CD4-positive, alpha-beta T cell treated with Interferon alpha-2 for 1 hour (primary cell): ENCODE results near the gene FAM13C.

Experiments
- DNase-seq, 2 donors: peaks; one replicate each; pipeline ENCODE4 v3.0.0-alpha.2; 2020 to 2022

Gene FAM13C

DNA sequence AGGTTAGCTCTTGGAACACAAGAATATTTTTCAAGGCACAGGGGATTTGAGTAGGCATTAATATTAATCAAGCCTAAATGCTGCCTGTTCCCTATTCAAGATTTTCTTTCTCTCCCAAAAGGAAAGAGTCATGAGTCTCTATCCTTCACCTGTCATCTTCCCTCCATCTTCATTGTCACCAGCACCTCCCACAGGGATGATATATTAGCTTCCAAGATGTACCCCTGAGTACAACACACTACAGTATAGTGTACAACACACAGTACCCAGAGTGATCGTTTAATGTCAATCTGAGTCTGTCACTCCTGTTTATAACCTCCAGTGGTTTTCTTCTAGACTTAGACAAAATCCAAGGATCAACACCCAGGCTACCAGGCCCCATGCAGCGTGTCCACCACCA, 50.1 kb downstream of the FAM13C start:
- no peak for DNase-seq

GRCh38 chr10:59311025-59311424, 51.3 kb downstream of the FAM13C start:
- no peak for DNase-seq

- no peak for DNase-seq
These were observed 51.9 kb downstream of the FAM13C start for GRCh38 chr10:59310324-59310914.

DNA sequence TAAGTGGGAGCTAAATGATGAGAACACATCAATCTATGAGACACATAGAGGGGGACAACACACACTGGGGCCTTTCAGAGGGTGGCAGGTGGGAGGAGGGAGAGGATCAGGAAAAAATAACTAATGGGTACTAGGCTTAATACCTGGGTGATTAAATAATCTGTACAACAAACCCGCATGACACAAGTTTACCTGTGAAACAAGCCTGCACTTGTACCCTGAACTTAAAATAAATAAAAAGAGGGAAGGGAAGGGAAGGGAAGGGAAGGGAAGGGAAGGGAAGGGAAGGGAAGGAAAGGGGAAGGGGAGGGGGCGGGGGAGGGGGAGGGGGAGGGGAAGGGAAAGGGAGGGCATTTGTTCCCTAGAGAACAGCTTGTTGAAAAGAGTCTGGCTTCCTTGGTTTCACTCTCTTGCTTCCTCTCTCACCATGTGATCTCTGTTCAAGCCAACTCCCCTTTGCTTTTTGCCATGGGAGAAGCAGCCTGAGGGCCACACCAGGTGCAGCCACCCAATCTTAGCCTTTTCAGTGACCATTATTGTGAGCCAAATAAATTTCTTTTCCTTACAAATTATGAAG, 57.7 kb downstream of the FAM13C start:
- DNase-seq: no peak

- DNase-seq: no peak
These were observed 59.3 kb downstream of the FAM13C start for GRCh38 chr10:59303018-59303417.

- DNase-seq: no peak
These were observed 60.0 kb downstream of the FAM13C start for GRCh38 chr10:59302381-59302780.

- DNase-seq: no peak
These were observed 61.1 kb downstream of the FAM13C start for GRCh38 chr10:59301067-59301754.

GRCh38 chr10:59300386-59300785, 62.0 kb downstream of the FAM13C start:
- no peak for DNase-seq

GRCh38 chr10:59299933-59300332, 62.4 kb downstream of the FAM13C start:
- DNase-seq: no peak

DNA sequence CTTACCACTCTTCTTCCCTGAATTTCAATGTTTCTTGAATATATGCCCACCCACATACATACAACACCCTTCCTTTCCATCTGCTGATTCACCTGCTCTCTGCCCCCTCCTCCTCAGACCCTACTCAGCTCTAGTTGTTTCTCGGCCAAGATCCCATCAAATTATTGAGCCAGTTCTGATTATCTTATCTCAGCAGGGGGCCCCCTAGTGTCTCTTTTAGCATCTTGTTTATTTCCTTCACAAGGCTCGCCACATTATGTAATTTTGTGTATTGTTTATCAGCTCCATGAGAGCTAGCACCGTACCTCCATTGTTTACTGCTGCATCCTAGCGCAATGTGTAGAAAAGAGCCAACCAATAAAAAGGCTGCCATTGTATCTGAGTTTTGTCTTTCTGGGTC, 71.9 kb downstream of the FAM13C start:
- DNase-seq: no peak

- no peak for DNase-seq
These were observed 72.5 kb downstream of the FAM13C start for GRCh38 chr10:59289853-59290252.

DNA sequence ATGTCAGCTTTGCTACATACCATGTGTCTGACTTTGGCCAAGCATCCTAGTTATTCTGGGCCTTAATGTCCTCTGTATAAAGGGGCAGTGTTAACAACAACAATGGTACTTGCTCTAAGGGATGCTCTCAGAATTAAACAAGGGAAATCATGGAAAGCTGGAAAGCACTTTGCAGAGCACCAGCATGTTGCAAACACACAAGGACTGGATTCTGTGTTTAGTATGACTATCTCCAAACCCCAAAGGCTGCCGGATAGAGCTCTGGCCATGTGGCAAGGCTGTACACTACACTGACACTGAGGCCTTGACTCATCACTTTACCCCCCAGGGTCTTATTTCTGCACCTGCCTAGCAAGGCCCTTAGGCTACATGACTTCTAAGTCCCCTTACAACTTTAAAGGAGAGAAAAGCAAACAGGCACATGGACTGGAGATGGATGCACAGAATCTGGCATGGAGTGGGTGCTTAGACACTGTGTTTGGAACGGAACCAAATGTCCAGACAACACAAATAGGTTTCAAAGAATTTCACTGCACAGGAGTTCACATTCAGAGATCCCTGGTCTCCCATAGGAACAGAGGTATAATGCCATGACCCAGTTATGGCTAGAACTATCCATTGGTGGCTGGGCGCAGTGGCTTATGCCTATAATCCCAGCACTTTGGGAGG, 74.6 kb downstream of the FAM13C start:
- no peak for DNase-seq

GRCh38 chr10:59285848-59286247, 76.5 kb downstream of the FAM13C start:
- DNase-seq: no peak

GRCh38 chr10:59285073-59285472, 77.3 kb downstream of the FAM13C start:
- DNase-seq: no peak

- no peak for DNase-seq
These were observed 78.0 kb downstream of the FAM13C start for GRCh38 chr10:59284118-59284975.

DNA sequence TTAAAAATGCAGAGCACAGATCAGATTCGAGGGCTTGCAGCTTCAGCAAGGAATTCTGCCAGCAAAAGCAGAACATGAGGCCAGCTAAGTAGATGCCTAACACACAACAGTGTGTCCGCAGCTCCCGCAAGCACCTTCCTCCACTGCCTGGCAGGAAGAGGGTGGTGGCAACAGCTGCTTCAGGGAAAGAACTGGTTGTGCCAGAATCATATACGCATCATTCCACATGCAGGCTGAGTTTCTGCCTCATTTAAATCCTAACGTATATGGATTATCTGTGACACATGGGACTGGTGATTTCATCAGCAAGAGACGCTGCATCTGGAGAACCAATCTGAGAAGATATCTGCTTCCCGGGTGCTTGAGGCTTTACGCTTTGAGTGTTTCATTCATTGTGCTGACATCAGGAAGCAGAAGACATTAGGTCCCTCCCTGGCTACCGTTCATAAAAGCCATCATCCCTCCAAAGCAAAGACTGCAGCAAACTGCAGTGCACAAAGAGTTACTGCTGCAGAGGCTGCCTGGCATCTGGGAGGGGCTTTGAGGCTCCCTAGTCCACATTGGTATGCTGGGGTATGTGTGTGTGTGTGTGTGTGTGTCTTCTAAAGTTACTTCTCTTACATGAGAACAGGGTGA, 78.8 kb downstream of the FAM13C start:
- no peak for DNase-seq

DNA sequence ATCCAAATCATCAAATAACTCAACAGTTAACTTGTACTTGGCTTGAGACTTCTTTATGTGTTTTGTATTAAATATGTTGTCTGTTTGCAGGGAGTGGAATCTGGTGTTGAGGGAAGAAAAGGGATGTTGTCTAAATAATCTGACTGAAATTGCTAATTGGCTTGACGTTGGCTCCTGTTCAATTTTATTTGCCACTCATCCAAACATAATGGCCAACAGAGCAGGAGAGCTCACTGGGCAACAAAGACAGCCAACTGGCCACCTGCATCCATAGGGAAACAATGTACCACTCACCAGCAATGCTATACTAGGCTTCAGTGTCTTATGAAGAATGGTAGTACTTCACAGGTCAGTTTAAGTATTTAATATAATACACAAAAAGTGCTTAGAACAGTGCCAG, 80.5 kb downstream of the FAM13C start:
- DNase-seq: no peak

- no peak for DNase-seq
These were observed 82.3 kb downstream of the FAM13C start for GRCh38 chr10:59279991-59280505.

- no peak for DNase-seq
These were observed 82.9 kb downstream of the FAM13C start for GRCh38 chr10:59279476-59279875.

DNA sequence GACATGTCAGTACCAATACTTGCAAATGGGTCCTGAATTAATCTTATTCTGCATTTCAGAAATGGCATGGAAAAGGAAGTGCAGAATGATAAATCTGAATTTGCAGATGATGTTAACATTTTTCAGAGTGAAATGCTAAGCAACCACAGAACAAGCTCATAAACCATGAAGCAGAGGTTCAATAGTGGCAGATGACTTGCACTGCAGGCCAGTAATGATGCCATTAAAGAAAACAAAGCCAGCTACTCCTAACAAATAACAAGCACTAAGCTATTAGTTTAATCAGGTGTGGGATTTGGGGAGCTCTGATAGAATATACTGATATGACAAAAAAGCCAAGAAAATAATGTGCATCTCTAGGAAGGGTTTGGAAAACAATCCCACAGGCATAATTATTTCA, 85.4 kb downstream of the FAM13C start:
- no peak for DNase-seq

GRCh38 chr10:59276133-59276532, 86.2 kb downstream of the FAM13C start:
- DNase-seq: no peak

- DNase-seq: no peak
These were observed 88.9 kb downstream of the FAM13C start for GRCh38 chr10:59273445-59273844.
